Osteoblast (primary cell): Measurements from ENCODE around the gene SRRM2. TPM values are rescaled to one million over a fixed set of nuclear protein-coding genes. Genes with fewer than 3 reads are reported as not detected.

Source experiments
- DNase-seq: peaks from one replicate; pipeline ENCODE4 v3.0.0; 2011; ENCODE audit warnings: low spot score, mixed read lengths; ENCODE audit not compliant: insufficient read length; ENCODE audit errors: missing footprints
- H2AFZ ChIP-seq: 2 replicates; pipeline ENCODE4 v1.6.0; 2011; ENCODE audit warnings: mild to moderate bottlenecking, low read length
- H3K27ac ChIP-seq: 2 replicates; pipeline ENCODE4 v1.5.1; 2011; ENCODE audit warnings: mild to moderate bottlenecking, low read depth, low read length, moderate library complexity
- H3K27me3 ChIP-seq: 2 replicates; pipeline ENCODE4 v1.6.0; 2012; ENCODE audit warnings: mild to moderate bottlenecking, control low read depth, inconsistent platforms, low read length, moderate library complexity; ENCODE audit not compliant: insufficient read depth
- H3K36me3 ChIP-seq: 2 replicates; pipeline ENCODE4 v1.5.1; 2011; ENCODE audit warnings: mild to moderate bottlenecking, low read length, control low read depth, moderate library complexity; ENCODE audit not compliant: insufficient read depth
- H3K4me1 ChIP-seq: 2 replicates; pipeline ENCODE4 v1.5.1; 2011; ENCODE audit warnings: mild to moderate bottlenecking, low read length, control low read depth, moderate library complexity; ENCODE audit not compliant: insufficient read depth
- H3K4me2 ChIP-seq: 2 replicates; pipeline ENCODE4 v1.6.0; 2011; ENCODE audit warnings: mild to moderate bottlenecking, low read length; ENCODE audit not compliant: insufficient read depth
- H3K4me3 ChIP-seq: fragments of 200-600 bp; sonication (generic); 3 replicates; pipeline ENCODE4 v1.5.1; 2012; ENCODE audit warnings: mild to moderate bottlenecking, low read length, inconsistent platforms; ENCODE audit not compliant: insufficient read depth
- H3K79me2 ChIP-seq: 2 replicates; pipeline ENCODE4 v1.6.0; 2012; ENCODE audit warnings: mild to moderate bottlenecking, low read length, control low read depth, inconsistent platforms; ENCODE audit not compliant: insufficient read depth
- H3K9me3 ChIP-seq: 2 replicates; pipeline ENCODE4 v1.5.1; 2011; ENCODE audit warnings: low read depth, low read length, control low read depth
- H4K20me1 ChIP-seq: 2 replicates; pipeline ENCODE4 v1.6.0; 2012; ENCODE audit warnings: mild to moderate bottlenecking, low read length, control low read depth; ENCODE audit not compliant: insufficient read depth
- total RNA-seq: library from RNA; depleted of rRNA; stranded (reverse); fragments of >200 nt; gene quantifications from 2 replicates; pipeline ENCODE4 v1.2.3, GENCODE V29; 2012
- TF ChIP-seq, protein P1 (sequence below): IDR thresholded peaks from 2 replicates; pipeline ENCODE4 v1.5.1; 2011; ENCODE audit warnings: mild to moderate bottlenecking, low read depth, low read length, moderate library complexity; ENCODE audit errors: extremely low read depth

SRRM2 gene
- total RNA-seq, 1 donor, result 56.8 TPM

DNA sequence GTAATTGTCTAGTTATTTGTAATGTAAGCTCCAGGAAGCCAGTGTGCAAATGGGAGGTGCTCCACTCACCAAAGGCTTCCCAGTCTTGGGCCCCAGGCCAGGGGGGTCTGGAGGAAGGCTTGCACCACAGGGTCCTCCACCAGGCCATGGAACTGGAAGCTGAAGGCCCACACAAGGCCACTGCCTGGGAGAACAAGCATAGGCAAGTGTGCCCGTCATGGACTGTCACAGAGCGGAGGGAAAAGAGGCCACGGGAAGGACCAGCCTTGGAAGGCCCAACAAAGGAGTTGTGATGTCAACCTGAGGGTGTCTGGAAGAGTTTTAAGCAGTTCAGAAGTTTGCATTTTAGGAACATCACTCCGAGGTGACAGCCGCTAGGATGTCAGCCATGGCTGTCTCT, 3.0 kb upstream of the SRRM2 start:
- no peaks in the 10 kb centered on the region for H3K9me3 ChIP-seq
- no peak overlapping the region for H3K4me3 ChIP-seq
- H3K4me1 ChIP-seq, result peaks cover 9% of the 10 kb centered on the region
- peaks cover 15% of the 10 kb centered on the region for H4K20me1 ChIP-seq
- H2AFZ ChIP-seq, result no peak overlapping the region
- peaks cover 24% of the 10 kb centered on the region for H3K79me2 ChIP-seq
- peaks cover 2% of the 10 kb centered on the region for H3K36me3 ChIP-seq
- DNase-seq, result no peak
- TF ChIP-seq, protein P1, sequence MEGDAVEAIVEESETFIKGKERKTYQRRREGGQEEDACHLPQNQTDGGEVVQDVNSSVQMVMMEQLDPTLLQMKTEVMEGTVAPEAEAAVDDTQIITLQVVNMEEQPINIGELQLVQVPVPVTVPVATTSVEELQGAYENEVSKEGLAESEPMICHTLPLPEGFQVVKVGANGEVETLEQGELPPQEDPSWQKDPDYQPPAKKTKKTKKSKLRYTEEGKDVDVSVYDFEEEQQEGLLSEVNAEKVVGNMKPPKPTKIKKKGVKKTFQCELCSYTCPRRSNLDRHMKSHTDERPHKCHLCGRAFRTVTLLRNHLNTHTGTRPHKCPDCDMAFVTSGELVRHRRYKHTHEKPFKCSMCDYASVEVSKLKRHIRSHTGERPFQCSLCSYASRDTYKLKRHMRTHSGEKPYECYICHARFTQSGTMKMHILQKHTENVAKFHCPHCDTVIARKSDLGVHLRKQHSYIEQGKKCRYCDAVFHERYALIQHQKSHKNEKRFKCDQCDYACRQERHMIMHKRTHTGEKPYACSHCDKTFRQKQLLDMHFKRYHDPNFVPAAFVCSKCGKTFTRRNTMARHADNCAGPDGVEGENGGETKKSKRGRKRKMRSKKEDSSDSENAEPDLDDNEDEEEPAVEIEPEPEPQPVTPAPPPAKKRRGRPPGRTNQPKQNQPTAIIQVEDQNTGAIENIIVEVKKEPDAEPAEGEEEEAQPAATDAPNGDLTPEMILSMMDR, result no peak
- H3K4me2 ChIP-seq, result no peak overlapping the region
- H3K27ac ChIP-seq, result no peak overlapping the region
- no peaks in the 10 kb centered on the region for H3K27me3 ChIP-seq

DNA sequence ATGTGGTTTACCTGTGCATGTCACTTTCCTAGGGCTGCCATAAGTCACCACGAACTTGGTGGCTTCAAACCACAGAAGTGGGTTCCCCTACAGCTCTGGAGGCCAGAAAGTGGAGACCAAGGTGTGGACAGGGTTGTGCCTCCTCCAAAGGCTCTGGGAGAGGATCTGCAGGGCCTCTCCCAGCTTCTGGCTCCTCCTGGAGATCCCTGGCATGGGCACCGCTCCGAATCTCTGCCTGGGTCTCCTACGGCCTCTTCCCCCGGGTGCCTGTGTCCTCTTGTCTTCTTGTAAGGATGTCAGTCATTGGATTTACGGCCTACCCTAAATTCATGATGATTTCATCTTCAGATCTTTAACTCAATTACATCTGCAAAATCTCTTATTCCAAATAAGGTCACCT, 2.5 kb upstream of the SRRM2 start:
- Histone ChIP-seq H3K4me2 (no peak overlapping the region), H3K4me3 (no peak overlapping the region), H3K36me3 (peaks cover 2% of the 10 kb centered on the region), H3K27ac (no peak overlapping the region), H2AFZ (no peak overlapping the region), H4K20me1 (peaks cover 19% of the 10 kb centered on the region), H3K4me1 (peaks cover 14% of the 10 kb centered on the region), H3K9me3 (no peaks in the 10 kb centered on the region), H3K79me2 (peaks cover 29% of the 10 kb centered on the region), H3K27me3 (no peaks in the 10 kb centered on the region)
- TF ChIP-seq, protein P1, result no peak
- DNase-seq, result peak; percentile 44

DNA sequence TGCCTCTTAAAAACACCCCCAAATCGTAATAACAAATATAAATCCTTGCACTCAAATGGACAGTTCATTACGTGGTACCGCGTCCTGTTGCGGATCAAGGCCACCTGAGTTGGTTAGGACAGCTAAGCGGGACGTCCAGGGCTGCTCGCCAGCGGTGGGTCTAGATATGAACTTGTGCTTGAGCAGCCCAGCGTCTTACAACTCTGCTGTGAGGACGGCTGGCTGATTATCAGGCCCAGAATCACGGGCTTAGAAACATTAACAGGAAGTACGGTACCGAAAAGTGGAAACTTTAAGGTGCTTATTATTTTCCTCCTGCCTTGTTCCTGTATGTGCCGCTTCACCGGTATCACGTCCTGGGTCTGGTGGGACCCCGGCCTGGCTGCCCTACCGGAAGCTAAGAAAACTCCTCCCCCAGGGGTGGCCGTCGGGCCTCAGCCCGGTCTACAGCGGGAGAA, 832 bp upstream of the SRRM2 start:
- DNase-seq, result peak; percentile 32
- H3K27ac ChIP-seq, result peak overlapping the region; percentile 100

DNA sequence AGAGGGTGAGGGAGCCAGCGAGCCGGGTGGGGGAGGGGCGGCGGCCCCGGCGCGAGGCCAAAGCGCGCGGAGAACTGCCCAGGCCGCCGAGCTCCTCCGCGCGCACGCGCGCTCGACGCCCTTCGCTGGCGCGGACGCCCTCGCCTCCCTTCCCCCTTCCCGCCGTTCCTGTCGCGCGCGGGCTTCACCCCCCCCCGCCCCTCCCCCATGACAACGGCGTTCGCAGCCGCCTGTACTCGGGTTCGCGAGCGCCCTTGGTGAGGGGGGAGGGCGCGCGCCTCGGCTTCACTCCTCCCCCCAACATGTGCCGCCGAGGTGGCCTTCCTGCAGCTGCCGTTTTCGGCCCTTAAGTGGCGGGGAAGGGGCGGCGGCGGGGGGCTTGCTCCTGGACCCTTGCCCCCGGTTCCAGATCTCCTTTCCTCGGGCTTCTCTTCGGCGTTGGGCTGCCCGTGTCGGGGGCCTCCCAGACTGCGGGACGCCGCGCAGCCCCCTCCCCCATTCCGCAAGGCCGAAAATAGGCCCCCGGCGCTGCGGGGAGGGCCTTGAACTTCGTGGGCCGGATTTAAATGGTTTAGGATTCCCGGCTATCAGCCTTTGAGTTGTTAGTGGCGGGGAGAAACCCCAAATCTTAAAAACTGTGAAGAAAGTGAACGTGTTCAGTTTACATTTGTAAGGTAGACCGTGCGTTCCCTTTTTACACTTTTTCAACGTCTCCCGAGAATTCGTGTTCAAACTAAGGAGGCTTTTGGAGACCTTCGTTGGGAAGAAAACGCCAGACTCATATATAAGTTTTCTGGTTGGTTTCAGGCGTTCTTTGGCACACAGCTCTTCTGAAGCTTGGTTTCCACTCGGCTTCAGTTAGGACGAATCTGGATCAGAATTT, 653 bp downstream of the SRRM2 start:
- peaks cover 25% of the 10 kb centered on the region for H3K4me1 ChIP-seq
- H2AFZ ChIP-seq, result no peak overlapping the region
- DNase-seq, result peak; percentile 98
- peaks cover 50% of the 10 kb centered on the region for H4K20me1 ChIP-seq
- peaks cover 14% of the 10 kb centered on the region for H3K36me3 ChIP-seq
- H3K27me3 ChIP-seq, result no peaks in the 10 kb centered on the region
- H3K27ac ChIP-seq, result peak overlapping the region; percentile 100
- TF ChIP-seq, protein P1, result no peak
- H3K9me3 ChIP-seq, result no peaks in the 10 kb centered on the region
- H3K4me2 ChIP-seq, result peak overlapping the region; percentile 97
- peaks cover 60% of the 10 kb centered on the region for H3K79me2 ChIP-seq
- peak overlapping the region; percentile 87 for H3K4me3 ChIP-seq

More for the DNA sequence above, 832 bp upstream of the SRRM2 start:
- Histone ChIP-seq H3K27me3 (no peaks in the 10 kb centered on the region), H3K4me1 (peaks cover 25% of the 10 kb centered on the region), H3K79me2 (peaks cover 45% of the 10 kb centered on the region), H2AFZ (peak overlapping the region; percentile 100), H4K20me1 (peaks cover 36% of the 10 kb centered on the region), H3K4me3 (peak overlapping the region; percentile 87), H3K4me2 (peak overlapping the region; percentile 97), H3K36me3 (peaks cover 2% of the 10 kb centered on the region), H3K9me3 (no peaks in the 10 kb centered on the region)
- TF ChIP-seq, protein P1, result no peak
